Inferior parietal cortex (tissue), 1 donor: ENCODE measurements around the gene GSTT2B.
"Not testable (repeated sequence)": the region's sequence is repeated elsewhere in the genome, so short reads cannot be mapped to it uniquely, and the experiment has no call there.

ENCODE experiments used
- DNase-seq: peaks from one replicate; pipeline ENCODE4 v3.0.0-alpha.2; 2016; ENCODE audit errors: extremely low spot score

The GSTT2B gene

GRCh38 chr22:23961084-23961771, at the start of gene GSTT2B:
Gene GSTT2B, minus strand, starts transcription at chr22:23961195. Its CDS starts 64 bp downstream, at chr22:23961131.
- DNase-seq: not testable (repeated sequence)

- no peak for DNase-seq
Observed at GRCh38 chr22:24010018-24010391, 49.0 kb upstream of the GSTT2B start.

GRCh38 chr22:24009227-24010017, 48.4 kb upstream of the GSTT2B start:
- DNase-seq: no peak

GRCh38 chr22:24008381-24009226, 47.6 kb upstream of the GSTT2B start:
- DNase-seq: no peak

- no peak for DNase-seq
Observed at GRCh38 chr22:24008022-24008283, 47.0 kb upstream of the GSTT2B start.

- no peak for DNase-seq
Observed at GRCh38 chr22:24007253-24008021, 46.4 kb upstream of the GSTT2B start.

- DNase-seq: no peak
Observed at GRCh38 chr22:24006914-24007214, 45.9 kb upstream of the GSTT2B start.

- DNase-seq: no peak
Observed at GRCh38 chr22:24006207-24006913, 45.4 kb upstream of the GSTT2B start.

- no peak for DNase-seq
Observed at GRCh38 chr22:24005201-24005600, 44.2 kb upstream of the GSTT2B start, which contains the start of gene GSTT4. Gene GSTT4, minus strand, starts transcription at chr22:24005453. Its CDS starts 97 bp downstream, at chr22:24005356.

- no peak for DNase-seq
Observed at GRCh38 chr22:24003887-24004286, 42.9 kb upstream of the GSTT2B start.

GRCh38 chr22:24002851-24003250, 41.9 kb upstream of the GSTT2B start:
- DNase-seq: no peak

GRCh38 chr22:24002272-24002671, 41.3 kb upstream of the GSTT2B start:
- no peak for DNase-seq

- no peak for DNase-seq
Observed at GRCh38 chr22:24001314-24001713, 40.3 kb upstream of the GSTT2B start.

- DNase-seq: not testable (repeated sequence)
Observed at GRCh38 chr22:23999779-24000178, 38.8 kb upstream of the GSTT2B start.

GRCh38 chr22:23997092-23997491, 36.1 kb upstream of the GSTT2B start:
- DNase-seq: no peak

GRCh38 chr22:23993581-23994177, 32.7 kb upstream of the GSTT2B start:
- not testable (repeated sequence) for DNase-seq

- DNase-seq: not testable (repeated sequence)
Observed at GRCh38 chr22:23993080-23993479, 32.1 kb upstream of the GSTT2B start.

- DNase-seq: not testable (repeated sequence)
Observed at GRCh38 chr22:23989583-23990244, 28.7 kb upstream of the GSTT2B start.

GRCh38 chr22:23986538-23987178, 25.7 kb upstream of the GSTT2B start:
- DNase-seq: not testable (repeated sequence)

GRCh38 chr22:23986089-23986488, 25.1 kb upstream of the GSTT2B start:
- not testable (repeated sequence) for DNase-seq
